GM21360 (cell line): ENCODE measurements around the gene PAX3.

Source experiments
- ATAC-seq: cut with Tn5 transposase; IDR thresholded peaks from one replicate; pipeline ENCODE4 v1.9.1; 2021; ENCODE audit warnings: mild to moderate bottlenecking, moderate library complexity; ENCODE audit not compliant: unreplicated experiment

The PAX3 gene

DNA sequence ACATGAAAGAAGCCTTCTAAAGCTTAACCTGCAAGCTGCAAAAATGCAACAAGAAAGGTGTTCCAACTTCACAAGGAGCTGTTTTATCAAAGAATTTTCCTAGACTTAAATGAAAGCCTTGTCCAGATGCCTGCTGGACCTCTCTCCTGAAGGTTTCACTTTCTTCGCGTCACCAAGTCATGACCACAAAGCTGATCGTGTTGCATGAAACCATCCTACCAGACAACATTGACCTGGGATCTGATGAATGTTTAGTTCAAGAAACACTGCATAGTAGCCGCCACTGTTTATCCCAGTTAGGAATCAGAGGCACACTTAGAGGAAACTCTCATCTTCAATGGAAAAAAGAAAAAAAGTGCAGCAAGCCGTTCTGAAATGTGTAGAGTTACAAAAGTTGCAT lies 26.9 kb downstream of the PAX3 start:
- ATAC-seq, result no peak

DNA sequence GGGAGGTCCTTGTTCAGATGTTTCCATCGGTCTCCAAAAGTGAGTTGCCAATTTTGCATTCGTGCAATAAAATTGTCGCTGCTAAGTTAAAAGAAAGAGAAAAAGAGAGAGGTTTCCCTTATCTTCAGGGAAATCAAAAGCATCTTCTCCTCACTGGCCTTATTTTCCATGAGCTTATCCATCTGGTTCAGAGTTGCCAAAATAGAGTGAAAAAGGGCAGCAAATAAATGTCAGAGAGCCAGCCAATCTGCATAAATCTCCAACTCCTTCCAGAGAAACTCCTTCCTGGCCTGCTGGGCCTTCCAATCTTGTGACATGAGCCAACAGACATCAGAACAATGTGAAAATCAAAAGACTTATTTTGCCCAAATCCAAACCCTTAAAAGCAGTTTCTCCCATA lies 28.4 kb downstream of the PAX3 start:
- no peak for ATAC-seq

DNA sequence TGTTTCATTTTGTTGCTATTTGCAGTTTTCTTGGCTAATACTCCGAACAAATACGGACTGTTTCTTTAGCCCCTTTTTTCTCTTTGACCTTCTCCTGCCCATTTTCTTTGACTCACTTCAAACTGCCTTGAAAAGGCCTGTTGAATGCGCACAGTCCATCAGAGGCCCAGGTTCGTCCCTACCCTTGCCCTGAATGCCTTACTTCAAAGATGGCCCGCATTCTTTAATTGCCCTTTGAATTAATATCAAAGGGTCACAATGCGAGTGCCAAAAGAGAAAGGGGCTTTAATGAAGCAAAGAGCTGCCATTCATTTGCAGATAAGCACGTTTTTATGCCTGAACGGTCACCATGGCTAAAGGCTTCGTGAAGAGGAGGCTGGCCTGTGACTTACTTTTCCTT lies 29.7 kb downstream of the PAX3 start:
- no peak for ATAC-seq

DNA sequence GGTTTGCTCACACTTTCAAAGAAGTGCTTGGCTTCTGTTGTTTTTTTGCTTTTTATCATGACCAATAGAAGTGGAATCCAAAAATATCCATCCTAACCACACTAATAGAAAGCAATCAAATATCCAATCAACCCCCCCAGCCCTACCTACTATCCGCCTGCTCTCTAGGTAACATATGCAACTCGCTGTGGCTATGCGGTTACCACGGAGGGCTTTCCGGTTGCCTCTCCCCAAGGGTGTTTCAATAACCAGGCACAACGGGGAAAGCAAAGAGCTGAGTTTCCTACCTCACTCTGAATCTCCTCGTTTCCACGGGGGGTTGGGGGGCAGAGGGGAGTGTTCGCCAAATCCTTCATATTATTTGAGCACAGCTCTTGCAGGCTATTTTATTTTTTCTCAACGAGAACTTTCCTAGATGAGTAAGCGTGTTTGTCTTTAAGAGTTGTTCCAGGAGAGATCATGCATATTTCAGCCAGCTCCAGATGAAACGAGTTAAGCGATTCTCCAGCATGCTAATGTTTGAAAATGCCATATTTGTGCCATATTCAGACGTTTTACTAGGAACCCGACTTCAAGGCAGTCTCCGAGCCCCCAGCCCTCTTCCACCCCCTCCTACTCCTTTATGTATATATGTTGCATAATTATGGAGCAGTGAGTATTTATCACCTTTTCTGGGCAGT lies 30.3 kb downstream of the PAX3 start:
- no peak for ATAC-seq

DNA sequence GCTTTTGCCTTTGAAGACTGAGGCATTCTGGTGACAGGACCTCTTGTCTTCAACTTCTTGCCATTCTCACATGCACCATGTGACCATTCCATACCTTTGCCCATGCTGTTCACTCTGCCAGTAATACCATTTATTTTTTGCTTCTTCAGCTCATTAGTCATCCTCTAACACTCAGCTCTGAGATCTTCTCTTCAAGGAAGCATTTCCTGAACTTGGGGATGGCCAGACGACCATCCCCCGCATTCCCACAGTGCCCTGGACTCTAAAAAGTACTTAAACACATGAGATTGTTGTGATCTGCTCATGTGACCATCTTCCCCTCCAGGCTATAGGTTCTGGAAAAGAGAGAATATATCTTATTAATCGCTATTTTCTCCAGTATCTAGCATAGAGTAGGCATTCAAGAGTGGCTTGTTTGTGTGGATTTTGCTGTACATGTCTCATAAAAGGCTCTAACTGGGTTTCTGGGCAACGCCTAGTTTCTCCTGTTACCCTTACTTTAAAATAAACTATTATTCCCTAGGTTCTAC lies 33.9 kb downstream of the PAX3 start:
- no peak for ATAC-seq

DNA sequence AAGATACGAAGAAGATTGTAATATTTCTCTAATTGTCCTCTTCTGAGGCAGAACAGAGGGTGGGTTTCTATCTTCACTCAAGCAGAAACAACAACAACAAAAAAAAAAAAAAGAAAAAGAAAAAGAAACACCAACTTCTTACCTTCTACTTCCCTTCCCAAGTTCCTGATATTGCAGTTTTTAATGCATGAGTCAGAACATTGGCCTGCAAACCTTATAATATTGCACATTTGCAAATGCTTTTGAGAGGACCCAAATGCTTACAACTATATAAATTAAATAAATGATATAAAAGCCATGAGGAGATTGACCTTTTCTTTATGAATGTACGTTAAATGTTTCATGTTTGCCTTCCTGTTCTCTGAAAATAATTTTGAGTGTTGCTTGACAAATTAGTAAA lies 37.3 kb downstream of the PAX3 start:
- no peak for ATAC-seq

DNA sequence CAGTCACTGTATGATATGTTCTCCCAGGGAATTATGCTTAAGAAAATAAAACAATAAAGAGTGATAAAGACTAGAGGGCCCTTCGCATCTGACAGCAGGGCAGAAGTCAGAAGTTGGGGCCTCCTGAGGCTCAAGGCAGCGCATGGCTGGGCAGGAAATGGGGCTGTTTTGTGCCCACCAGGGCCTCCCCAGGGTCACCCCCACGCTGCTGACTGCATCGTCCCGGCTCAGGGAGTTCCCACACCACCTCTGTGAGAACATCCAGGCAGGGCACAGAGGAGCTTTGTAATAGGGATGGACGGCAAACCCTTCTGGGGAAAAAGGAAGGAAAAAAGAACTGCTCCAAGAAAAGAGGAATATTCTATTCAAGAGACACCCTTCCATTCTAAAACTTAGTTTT lies 41.2 kb downstream of the PAX3 start:
- ATAC-seq, result no peak

DNA sequence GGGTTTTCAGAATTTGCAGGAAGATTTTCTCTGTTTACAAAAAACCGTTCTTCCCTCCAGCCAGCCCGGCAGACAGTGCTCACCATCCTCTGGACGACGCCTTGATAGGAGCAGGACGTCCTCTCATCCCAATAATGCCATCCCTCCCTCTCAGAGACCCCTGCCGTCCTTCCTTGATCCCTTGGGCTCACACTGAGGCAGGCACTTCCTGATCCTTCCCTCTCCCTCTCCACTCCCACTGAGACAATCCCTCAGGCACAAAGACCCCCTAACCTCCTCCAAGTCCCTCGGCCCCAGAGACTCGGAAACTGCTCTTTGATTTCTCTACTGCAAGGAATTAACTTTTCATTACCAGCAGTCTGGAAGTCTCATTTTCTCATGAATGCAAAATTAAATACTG lies 42.5 kb downstream of the PAX3 start:
- ATAC-seq, result no peak

DNA sequence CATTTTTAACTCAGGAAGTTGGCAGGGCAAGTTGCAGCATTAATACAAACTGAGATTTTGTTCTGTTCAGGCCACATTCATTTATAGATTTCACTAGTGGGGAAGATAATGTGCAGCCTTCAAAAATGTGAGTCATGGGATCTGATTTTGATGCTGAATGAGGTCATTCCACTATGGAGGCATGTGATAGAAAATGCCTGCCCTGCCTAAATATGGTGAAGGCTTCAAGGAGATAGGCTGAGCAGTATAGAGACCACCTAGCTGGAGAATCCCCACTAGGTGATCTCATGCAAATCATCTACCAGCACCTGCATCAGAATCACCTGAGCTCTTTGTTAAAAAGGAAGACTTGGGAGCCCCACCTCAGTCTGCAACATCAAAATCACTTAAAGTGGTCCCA lies 43.7 kb downstream of the PAX3 start:
- no peak for ATAC-seq

DNA sequence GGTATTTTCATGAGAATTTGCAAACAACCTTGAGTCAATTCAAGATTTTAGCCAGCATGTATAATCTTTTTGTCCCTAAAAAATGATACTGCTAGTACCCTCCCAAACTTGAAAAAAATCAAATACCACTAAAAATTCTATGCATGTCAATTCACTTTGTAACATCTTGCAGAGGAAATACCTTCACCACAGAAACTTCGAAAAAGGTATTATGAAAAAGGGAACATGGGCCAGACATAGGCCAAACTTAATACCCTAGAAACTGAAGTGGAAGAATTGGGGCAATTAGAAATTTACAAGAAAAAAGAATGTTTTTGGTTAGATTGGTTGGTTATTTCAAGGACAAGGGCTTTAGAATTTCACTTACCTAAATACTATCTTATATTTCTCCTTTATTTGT lies 48.5 kb downstream of the PAX3 start:
- ATAC-seq, result no peak

DNA sequence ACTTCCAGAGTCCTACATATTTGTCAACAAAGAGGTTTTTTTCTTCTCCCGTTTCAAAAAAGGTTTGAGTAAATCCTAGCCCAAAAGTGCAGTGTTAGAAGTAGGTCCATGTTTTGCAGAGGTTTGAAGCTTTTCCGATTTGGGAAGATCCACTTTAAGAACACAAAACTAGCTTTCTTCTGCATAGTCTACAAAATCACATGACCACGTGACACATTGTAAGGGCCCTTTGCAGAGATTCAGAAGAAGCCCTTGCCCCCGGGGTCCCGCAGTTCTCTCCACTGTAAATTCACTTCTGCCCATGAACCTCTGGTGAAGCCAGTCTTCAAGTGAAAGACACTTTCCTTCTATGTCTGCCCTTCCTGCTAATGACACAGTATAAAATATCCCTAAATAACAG lies 49.4 kb downstream of the PAX3 start:
- ATAC-seq, result no peak

DNA sequence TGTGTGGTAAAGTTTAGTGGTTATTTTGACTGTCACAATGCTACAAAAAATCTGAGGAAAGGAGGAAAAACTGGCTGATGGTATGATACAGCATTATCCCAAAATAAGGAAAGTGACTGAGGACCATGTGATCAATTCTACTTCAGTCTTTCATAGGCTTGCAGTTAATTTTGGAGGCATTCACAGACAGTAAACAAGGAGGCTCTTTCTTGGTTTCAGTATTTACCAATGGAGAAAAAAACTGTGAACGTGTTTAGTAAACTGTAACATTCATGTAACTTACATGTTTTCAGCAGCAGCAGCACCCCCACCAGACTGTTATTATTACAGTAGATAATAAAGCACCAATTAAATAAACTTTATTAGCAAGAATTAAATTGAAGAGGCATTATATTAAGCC lies 50.0 kb downstream of the PAX3 start:
- ATAC-seq, result no peak

DNA sequence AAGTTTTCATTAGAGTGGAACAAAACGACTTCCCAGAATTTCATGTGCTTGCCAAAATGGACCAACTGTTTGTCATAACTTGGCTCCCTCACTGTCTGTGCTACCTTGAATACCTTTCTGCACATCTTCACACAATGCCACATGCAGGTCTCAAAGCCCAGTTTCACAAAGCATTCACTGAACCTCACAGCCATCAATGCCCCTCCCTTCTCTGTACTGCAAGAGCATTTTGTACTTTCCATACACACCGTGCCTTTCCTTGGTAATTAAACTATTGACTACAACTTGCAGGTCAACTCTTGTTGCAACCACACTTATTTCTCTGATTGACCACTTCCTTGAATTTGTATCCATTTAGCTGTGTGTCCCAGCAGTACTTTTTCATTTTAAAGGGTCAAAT lies 50.5 kb downstream of the PAX3 start:
- no peak for ATAC-seq

DNA sequence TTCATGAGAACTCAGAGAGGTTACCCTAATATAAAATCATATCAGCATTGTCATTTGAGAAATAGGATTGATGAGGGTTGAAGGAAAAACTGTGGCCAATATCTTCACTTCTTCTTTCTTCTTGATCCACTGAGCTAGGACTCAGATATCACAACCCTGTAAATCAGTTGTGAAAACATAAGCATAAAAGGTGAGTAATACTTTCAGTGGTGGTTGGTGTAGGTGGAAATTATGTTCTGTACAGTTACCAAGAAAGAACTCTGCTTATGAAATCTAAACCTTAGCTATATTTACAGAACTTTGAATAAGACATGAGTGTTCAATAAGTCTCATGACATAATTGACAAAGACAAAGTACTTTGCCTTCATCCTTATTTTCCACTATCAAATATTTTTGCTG lies 56.3 kb downstream of the PAX3 start:
- no peak for ATAC-seq

DNA sequence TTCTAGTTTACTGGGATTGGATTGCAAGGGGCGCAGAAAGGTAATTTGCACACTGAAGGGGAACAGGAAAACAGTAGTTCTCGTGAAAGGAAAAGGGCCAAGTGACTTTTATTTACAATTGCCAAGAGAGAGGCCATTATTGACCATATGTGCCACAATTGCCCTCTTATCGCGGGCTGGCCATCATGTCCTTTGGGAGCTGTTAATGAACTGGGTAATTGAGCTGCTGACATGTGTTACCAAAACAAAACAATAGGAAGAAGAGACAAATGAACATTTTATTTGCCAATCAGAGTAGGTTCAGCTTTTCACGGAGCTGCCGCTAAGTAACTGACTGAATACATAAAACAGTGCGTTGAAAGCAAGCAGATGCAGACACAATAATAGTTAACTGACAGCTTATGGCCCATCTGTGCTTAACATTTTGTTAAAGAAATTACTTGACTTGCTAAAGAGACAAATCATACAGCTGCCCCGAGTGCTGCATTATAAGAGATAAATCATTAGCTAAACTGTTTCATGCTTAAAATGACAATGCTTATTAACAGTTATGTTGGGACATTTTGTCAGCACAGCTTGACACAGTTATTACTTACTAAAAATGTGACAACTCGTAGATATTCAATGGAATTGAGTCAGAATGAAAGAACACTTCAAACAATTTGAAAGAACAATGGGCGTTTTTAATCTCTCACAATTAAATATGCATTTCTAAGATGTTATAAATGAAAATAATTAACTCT lies 57.5 kb downstream of the PAX3 start:
- ATAC-seq, result no peak

DNA sequence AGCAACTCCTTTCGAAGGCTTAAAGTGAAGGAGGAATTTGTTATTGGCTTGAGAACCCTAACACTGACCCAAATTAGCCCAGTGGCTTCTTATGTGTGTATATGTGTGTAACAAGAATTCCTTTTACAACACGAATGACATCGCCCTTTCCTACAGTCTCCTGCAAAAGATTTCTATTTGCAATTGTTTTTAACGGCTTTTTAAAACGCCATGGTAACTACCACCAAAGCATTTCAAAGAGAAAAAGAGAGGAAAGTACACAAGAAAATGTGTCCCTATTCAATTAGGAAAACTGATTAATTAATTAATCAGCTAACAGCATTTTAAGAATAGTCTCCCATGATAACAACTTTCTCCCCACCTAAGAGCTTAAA lies 58.1 kb downstream of the PAX3 start:
- no peak for ATAC-seq

DNA sequence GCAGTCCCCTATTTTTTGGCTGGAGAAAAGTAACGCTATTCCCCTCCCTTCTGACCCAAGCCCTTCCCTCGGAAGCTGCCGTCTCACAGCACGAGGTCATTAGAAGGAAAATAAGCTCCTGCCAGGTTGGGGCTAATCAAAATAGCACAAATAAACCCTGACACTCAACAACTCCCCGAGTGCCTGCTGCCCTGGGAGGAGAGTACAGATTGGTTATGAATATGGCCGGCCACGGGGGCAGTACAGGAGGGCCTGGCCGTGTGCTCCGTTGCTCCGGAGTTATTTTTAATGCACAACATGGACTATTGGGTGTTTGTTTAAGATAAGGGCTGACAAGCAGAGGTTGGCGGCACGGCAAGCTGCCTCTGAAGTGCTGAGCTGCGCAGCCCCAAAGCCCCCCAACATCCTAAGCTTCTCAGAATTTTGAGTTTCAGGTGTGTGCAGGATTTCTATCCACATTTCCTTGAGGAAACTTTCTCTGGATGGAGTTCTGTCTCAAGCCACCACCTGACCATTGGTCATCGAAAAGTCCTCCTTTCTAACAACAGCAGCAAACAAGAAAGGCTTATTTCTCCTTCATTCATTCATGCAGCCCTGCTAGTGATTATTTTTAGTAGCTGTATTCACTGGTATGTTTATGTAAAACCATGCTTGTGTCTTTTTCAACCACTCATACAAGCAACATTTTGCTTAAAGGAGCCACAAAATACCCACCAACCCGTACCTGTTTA lies 58.7 kb downstream of the PAX3 start:
- ATAC-seq, result no peak

DNA sequence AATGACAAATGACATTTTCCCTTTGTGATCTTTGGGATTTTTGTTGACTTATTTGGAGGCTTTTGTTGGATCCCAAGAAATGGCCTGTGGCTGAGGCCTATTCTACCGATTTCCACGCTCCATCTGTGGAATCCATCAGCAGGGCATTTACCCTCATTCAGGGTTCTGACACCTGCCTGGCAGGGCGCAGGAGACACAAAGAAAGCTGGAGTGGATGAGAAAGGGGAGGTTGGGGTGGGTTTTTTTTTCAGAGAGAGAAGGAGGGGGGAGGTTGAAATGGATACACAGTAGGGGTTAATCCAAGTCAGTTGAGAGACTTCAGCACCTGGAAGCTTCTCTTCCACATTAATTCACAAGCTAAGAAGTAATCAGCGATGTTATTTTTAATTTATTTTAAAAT lies 59.7 kb downstream of the PAX3 start:
- ATAC-seq, result no peak

DNA sequence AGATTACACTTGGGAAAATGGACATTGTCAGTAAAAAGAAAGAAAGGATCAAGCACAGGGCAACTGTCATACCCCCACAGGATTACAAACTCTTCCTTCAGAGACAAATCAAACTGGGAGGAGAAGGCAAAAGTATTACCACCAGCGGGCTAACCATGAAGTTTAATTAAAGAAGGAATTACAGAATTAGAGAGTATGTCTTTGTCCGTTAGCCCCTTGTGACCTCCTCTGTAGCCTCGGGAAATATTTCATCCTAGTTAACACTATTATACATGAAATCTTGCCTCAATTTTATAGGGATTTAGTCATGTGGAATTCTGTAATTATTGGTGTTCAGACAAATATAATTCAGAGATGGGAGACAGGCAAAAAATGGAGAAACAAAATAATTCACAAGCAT lies 60.7 kb downstream of the PAX3 start:
- no peak for ATAC-seq

DNA sequence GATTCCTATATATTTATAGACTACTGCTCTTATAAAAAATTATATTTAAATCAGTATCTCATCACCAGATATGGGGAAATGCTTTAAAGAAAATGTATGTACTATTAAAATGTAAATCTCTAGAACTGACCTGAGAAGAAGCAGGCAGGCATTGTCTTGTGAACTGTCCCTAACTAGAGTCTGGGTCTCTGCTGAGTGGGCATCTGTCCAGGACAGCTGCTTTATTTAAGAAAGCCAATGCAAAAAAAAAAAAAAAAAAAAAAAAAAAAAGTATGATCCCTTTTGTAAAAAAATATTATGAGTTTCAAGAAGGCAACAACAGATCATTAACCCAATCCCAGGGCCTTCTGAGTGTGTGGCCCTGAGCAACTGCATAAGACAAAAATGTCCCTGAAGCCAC lies 66.0 kb downstream of the PAX3 start:
- no peak for ATAC-seq

DNA sequence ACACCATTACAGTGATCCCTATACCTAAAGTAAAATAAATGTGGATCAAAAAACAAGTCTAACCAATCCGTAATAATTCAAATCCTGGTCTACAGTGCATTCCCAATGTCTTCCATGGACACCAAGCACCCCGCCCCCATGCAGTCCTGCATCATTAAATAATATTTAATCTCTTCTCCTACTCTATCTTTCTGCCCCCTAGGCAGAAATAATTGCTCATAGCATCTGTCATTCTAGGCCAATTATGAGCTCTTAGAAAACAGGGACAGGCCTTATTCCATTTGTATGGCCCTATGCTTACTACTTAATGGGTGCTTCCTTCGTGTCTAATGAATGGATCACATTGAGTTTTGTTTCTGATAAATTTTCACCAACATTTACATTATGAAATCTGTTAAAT lies 66.4 kb downstream of the PAX3 start:
- no peak for ATAC-seq

DNA sequence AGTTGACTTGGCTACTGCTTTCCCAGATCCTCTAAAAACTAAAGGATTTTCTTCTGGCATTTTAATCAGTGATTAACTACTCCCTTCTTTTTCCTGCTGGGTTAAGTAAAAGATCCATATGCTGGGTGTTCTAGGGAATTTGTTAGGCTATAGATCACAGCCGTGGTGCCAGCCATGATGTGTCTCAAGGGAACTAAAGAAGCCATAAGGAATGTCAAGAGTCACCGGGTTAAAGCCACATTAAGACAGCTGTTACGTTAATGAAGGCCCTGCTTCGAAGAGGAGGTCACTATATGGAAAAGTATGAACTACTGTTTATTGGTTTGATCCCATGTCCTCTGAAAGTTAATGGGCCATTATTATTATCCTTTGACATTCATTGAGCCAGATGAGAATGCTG lies 70.7 kb downstream of the PAX3 start:
- no peak for ATAC-seq
